K562 (cell line): ENCODE data around the gene HSDL1. TPM values are rescaled to one million over a fixed set of nuclear protein-coding genes. Genes with fewer than 3 reads are reported as not detected.

Experiments
- HMGXB4 ChIP-seq: sonication (generic); formaldehyde crosslinking; IDR thresholded peaks from 2 replicates; pipeline ENCODE4 v1.8.1; 2023; ENCODE audit warnings: mild to moderate bottlenecking, missing genetic modification reagents
- IRF2 ChIP-seq: sonication (generic); formaldehyde crosslinking; IDR thresholded peaks from 2 replicates; pipeline ENCODE4 v1.8.1; 2022; ENCODE audit warnings: mild to moderate bottlenecking, missing genetic modification reagents
- MECOM ChIP-seq: fragments of 250-450 bp; sonication (Bioruptor Pico); IDR thresholded peaks from 2 replicates; pipeline ENCODE4 v1.8.0; 2022; ENCODE audit warnings: inconsistent platforms
- NR2C2 ChIP-seq, 2 experiments: fragments of 200-800 bp in 1 of 2; sonication (Bioruptor generic) in 1 of 2; sonication (generic) in 1 of 2; formaldehyde crosslinking in 1 of 2; IDR thresholded peaks; 2 replicates each; pipeline versions ENCODE4 v1.6.1 to v1.8.0; 2016 to 2022; ENCODE audit warnings: mild to moderate bottlenecking in 1 of 2, missing compliant biosample characterization in 1 of 2, missing genetic modification characterization in 1 of 2, missing genetic modification reagents in 1 of 2
- RAD21 ChIP-seq, 2 experiments: fragments of 250-450 bp in 1 of 2; fragments of 450-650 bp in 1 of 2; sonication (Bioruptor Pico) in 1 of 2; formaldehyde crosslinking in 1 of 2; IDR thresholded peaks in 1 of 2; conservative IDR thresholded peaks in 1 of 2; 2 replicates each; pipeline versions ENCODE4 v1.4.0 to v1.8.0; 2020 to 2022; ENCODE audit warnings: mild to moderate bottlenecking in 2 of 2, moderate library complexity in 1 of 2
- RBM34 ChIP-seq: fragments of 200-400 bp; formaldehyde crosslinking; IDR thresholded peaks from 2 replicates; pipeline ENCODE4 v1.6.1; 2018; ENCODE audit warnings: low read length, borderline replicate concordance; ENCODE audit not compliant: insufficient read depth
- XRCC3 ChIP-seq: fragments of 450-650 bp; IDR thresholded peaks from 2 replicates; pipeline ENCODE4 v1.6.1; 2017; ENCODE audit warnings: mild to moderate bottlenecking, moderate library complexity
- ZKSCAN8 ChIP-seq: fragments of 200-800 bp; sonication (Bioruptor generic); IDR thresholded peaks from 2 replicates; pipeline ENCODE4 v1.6.1; 2016; ENCODE audit warnings: missing genetic modification characterization, missing compliant biosample characterization
- ZNF518B ChIP-seq: fragments of 250-450 bp; sonication (Bioruptor Pico); IDR thresholded peaks from 2 replicates; pipeline ENCODE4 v1.5.0; 2021; ENCODE audit warnings: mild to moderate bottlenecking, moderate library complexity
- polyA plus RNA-seq, 8 experiments: library from polyadenylated mRNA; depleted of rRNA in 4 of 8; stranded (reverse) in 5 of 8; unstranded in 3 of 8; fragments of >200 nt; fragmentation: Nextera tagmentation in 2 of 8; fragmentation: Illumina TruSeq in 1 of 8; extraction: Ambion mirVana in 2 of 8; extraction: Trizol in 1 of 8; gene quantifications; 2 replicates each; pipeline versions ENCODE4 v1.2.1 to v1.2.3, GENCODE V29; 2011 to 2014; ENCODE audit warnings: inconsistent platforms in 1 of 8, missing spikeins in 1 of 8
- total RNA-seq, 7 experiments: library from RNA; depleted of rRNA in 6 of 7; stranded (reverse); fragments of >200 nt in 6 of 7; fragmentation: Illumina TruSeq in 2 of 7; extraction: Trizol in 2 of 7; gene quantifications; 2 replicates each; pipeline versions ENCODE4 v1.2.1 to v1.2.3, GENCODE V29; 2011 to 2021; ENCODE audit warnings: low replicate concordance in 1 of 7

HSDL1 gene
- total and polyA plus RNA-seq, 9 of the 15 experiments (the other 6 are each of a cell fraction or from before 2014, with no cell fraction given): 14.8 to 41.2 (median 27.7) TPM

GRCh38 chr16:84082835-84083569 is 62.0 kb downstream of the HSDL1 start (continued):
- TF ChIP-seq IRF2 (CRISPR knock-in tag): no peak
- no peak for TF ChIP-seq RAD21 (CRISPR knock-in tag; conservative IDR thresholded peaks at IDR 0.05 in 1 of 2, IDR thresholded peaks at IDR 0.05 in 1 of 2)
- TF ChIP-seq RBM34: no peak
- TF ChIP-seq MECOM (CRISPR knock-in tag): no peak
- no peak for TF ChIP-seq ZKSCAN8 (CRISPR knock-in tag)
- no peak for TF ChIP-seq HMGXB4
- no peak for TF ChIP-seq ZNF518B
- no peak for TF ChIP-seq NR2C2 (CRISPR knock-in tag; IDR thresholded peaks at IDR 0.05)
- no peak for TF ChIP-seq NR2C2 (tag; IDR thresholded peaks at IDR 0.05)
- TF ChIP-seq XRCC3: no peak
